HG03060 (cell line): ENCODE measurements around the gene TP53I11.

ENCODE experiments used
- ATAC-seq: cut with Tn5 transposase; IDR thresholded peaks from one replicate; pipeline ENCODE4 v1.9.1; 2021; ENCODE audit warnings: low read depth, moderate number of reproducible peaks; ENCODE audit not compliant: unreplicated experiment

The TP53I11 gene

DNA sequence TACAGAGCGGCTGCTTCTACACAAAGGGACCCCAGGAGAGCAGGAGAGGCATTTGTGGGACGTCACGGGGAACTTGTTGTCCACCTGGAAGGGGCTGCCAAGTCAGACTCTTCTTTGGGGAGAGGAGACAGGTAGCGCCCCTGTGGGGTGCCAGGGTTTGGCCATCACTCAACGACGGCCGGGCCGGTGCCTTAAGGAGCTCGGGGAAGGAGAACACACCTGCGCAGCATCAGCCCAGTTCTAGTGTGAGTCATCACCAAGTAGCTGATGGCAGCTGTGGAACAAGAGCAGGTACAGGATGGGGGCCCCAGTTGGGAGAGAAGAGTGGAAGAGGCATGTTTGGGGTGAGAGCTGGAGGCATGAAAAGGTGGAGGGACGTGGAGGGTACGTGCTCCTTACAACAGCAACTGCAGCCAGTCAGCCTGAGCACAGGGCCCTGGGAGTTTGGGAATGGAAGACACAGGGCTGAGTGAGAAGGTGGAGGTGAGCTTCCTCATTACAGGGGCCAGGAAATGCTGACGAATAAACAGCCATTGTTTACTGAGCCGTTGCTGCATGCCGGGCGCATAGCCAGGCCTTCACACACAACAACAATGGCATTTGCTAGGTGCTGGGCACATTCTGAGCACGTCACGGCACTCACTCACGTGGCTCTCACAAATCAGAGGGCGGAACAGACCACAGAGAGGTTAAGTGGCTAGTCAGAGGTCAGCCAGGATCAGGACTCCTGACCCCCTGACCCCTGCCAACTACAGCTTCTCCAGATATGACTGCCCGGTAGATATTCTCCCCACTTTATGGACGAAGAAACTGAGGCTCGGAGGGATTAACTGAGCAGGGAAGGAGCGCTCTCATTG is 29.1 kb upstream of the TP53I11 start:
- no peak for ATAC-seq

- no peak for ATAC-seq
These were observed 28.3 kb upstream of the TP53I11 start for GRCh38 chr11:44978961-44979331.

GRCh38 chr11:44978274-44978960 is 27.7 kb upstream of the TP53I11 start:
- no peak for ATAC-seq

DNA sequence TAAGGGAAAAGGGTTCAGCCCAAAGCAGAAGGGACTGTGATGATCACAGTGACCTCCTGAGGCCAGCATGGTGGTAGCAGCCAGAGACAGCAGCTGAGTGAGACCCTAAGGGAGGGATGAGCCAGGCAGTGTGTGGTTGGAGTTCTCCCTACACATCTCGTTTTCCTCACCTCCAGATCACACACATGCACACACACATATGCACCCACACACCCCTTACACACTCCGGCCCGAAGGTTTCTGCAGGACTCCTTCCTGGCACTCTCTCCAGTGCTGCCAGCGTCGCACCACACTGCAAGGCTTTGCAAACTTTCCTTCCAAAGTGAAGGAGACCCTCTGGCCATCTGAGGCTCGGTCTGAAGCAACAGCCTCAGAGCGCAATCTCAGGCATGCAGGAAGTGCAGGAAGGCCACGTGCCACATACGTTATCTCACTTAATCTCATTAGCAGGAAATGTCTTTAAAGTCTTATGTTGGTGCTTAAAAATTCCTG is 26.9 kb upstream of the TP53I11 start:
- ATAC-seq = no peak

- no peak for ATAC-seq
These were observed 25.9 kb upstream of the TP53I11 start for GRCh38 chr11:44976576-44976975.

- ATAC-seq = no peak
These were observed 23.8 kb upstream of the TP53I11 start for GRCh38 chr11:44974402-44975000.

DNA sequence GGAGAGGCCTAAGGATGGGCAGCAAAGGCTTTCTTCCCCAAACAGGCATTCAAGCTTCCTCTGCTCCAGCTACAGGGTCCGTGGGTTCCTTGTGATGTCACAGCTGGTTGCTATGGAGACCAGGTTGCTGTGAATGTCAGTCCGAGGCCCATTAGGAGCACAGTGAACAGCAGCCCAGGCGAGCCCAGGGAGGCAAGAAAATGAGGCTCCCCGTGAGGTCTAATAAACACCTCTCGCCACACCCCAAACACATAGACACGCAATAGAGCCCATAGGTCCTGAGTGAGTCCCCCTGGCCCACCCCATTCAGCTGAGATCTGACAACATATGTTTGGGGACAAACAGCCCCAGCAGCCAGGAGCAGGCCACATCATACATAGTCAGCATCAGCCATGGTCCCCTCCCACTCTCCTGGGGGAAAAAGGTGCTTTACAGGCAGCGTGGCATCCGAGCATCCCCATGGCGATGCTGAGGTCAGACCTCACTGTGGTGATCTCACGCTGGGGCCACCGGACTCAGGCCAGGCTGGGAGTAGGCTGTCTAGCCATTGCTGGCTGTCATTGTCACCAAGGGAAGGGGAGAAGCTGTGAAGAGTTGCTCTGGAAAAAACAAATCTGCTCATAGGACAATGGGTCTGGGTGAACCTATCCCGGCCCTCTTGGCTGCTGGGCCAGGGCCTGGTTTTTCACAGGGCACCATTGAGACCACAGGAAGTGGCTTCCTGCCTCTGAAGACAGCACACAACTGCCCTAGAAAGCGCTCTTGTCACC is 23.1 kb upstream of the TP53I11 start:
- ATAC-seq = no peak

DNA sequence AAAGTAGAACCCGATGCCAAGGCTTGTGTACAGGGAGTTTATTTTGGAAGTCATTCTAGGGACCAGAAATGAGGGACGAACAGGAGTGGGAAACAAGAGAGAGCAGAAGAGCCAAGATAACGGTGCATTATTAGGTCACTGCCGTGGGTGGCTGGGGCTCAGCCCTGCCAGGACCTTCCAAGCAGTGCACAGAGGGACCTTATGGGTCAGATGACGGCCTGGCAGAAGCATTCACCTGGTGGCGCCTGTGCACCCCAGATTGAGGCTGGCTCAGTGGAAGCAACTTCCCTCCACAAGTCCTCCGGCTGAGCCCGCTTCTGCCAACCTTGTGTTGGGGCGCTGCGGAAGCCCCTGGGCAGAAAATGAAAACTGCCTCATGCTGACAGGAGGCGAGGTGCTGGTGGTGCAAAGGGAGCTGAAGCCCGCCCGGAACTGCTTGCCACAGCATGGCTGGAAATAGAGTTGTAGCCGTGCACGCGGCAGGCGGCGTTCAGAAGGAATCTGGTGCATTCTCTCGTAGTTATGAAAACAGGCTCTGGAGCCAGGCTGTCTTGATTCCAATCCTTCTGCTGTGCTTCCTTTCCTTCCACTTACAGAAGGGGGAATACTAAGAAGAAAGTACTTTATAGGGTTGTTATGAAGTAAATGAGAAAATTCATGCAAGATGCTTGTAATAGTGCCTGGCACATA is 22.2 kb upstream of the TP53I11 start:
- no peak for ATAC-seq

- no peak for ATAC-seq
These were observed 20.5 kb upstream of the TP53I11 start for GRCh38 chr11:44971185-44971584.

DNA sequence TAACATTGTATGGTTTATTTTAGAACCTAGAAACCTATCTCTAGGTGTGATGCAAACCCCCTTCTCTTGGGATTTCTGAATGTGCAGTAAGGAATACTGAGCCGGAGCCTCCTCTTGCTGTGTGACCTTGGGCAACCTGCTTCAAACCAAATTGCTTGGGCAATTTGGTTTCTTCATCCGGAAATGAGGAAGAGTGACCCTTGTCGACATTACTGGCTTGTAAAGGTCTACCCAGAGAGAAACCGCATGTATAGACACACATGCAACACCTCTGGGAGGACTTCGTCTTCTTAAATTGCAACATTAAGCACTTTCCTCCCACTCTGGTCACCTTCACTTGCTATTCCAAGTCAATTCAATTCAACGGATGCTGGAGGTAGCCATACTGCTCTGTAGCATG is 19.6 kb upstream of the TP53I11 start:
- ATAC-seq = no peak

DNA sequence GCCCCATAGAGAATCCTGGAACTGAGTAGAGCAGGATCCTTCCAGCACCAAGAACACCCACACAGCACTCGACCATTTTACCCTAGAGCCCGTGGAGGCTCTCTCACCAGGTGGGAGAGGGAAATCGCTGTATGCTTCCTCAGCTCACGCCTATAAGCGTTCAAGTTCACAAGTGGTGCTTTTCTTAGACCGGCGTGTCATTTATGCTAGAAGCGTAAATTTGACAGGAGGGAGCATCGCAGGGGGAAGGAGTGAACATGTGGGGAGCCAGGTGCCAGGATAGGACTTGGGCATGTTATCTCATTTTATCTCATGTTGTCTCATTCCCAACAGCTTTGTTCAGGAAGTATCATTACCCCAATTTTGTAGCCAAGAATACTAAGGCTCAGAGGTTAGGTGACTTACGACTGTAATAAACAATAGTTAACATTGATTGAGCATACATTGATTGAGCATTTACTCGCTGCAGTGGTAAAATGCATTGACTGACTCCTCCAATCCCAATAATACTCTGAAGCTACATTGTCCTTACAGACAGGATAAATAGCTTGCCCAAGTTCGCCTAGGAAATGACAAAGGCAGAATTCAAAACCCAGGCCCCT is 19.1 kb upstream of the TP53I11 start:
- no peak for ATAC-seq

GRCh38 chr11:44968510-44968909 is 17.8 kb upstream of the TP53I11 start:
- ATAC-seq = no peak

DNA sequence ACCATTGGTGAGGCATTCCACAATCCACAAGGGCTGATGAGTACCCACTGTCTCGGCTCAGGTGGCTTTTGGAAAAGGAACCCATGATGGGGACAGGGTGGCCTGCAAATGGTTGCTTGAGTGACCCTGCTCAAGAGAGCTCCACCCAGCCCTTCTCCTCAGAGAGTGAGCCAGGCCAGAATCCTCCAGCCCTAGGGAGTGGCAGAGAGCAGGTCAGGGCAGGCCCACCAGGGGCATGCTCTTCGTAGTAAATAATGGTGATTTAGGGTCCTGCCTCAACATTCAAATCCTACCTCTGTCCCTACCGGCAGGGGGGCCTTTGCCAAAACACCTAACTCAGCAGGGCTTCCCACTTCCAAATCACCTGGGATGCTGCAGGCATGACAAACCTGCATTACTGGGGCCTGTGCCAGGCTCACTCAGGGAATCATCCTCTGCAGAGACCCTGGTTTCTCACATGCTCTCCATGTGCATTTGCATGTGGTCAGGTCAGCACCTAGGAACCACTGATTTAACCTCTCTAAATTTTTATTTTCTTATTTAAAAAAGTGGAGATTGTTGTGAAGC is 17.3 kb upstream of the TP53I11 start:
- no peak for ATAC-seq

DNA sequence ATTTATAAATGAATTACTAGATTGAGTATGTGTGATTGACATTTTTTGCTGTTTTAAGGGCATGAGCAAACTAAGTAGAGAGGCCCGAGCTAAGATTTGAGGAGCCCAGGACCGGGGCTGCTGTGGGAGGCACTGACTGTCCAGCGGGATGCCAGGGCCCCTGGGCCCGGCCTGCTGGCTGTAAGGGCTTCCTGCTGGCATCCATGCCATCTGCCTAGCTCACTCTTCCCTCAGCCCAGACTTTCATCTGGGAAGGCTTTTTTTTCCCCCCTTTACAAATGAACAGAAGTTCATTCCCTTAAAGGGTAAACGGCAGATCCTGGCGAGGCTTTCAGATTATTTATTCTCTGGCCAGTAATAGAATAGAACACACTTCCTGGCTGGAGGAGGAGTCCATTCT is 16.0 kb upstream of the TP53I11 start:
- ATAC-seq = no peak

- ATAC-seq = no peak
These were observed 14.0 kb upstream of the TP53I11 start for GRCh38 chr11:44964526-44965209.

DNA sequence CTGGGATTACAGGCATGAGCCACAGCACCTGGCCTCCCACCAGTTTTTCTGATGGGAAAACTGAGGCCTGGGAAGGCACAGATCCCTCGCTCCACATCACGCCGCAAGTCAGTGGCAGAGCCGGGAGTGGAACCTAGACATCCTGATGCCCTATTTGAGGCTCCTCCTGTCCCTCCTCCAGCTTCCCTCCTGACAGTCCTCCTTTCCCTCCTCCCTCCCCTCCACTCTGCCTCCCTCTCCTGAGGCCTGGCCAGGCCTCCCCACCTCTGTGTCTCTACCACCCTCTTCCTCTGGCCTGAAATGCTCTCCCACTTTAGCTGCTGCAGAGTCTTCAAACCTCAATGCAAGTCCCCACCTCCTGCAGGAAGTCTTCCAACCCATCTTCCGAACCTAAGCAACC is 13.3 kb upstream of the TP53I11 start:
- no peak for ATAC-seq

GRCh38 chr11:44963136-44963535 is 12.5 kb upstream of the TP53I11 start:
- ATAC-seq = no peak

DNA sequence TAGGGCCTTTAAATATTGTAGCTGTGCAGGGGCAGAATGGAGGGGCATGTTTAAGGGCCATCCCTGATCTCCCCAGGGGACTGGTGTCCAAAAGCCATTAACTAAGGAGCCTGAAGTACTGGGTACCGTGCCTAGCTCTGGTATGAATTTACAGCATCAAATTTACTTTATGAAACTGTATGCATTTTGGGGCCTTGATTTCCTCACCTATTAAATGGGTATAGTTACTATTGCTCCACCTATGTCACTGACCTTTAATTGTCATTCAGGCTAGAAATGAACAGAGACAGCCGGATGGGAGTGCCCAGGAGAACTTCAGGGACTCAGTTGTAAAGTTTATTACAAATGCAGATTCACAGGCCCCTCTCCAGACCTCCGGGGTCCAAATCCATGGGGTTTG is 11.8 kb upstream of the TP53I11 start:
- no peak for ATAC-seq
